Iris pigment epithelial cell (primary cell): ENCODE measurements around the gene TYMS.

Source experiments
- DNase-seq: peaks from one replicate; pipeline ENCODE4 v3.0.0-alpha.2; 2011; ENCODE audit warnings: low read depth

TYMS gene

DNA sequence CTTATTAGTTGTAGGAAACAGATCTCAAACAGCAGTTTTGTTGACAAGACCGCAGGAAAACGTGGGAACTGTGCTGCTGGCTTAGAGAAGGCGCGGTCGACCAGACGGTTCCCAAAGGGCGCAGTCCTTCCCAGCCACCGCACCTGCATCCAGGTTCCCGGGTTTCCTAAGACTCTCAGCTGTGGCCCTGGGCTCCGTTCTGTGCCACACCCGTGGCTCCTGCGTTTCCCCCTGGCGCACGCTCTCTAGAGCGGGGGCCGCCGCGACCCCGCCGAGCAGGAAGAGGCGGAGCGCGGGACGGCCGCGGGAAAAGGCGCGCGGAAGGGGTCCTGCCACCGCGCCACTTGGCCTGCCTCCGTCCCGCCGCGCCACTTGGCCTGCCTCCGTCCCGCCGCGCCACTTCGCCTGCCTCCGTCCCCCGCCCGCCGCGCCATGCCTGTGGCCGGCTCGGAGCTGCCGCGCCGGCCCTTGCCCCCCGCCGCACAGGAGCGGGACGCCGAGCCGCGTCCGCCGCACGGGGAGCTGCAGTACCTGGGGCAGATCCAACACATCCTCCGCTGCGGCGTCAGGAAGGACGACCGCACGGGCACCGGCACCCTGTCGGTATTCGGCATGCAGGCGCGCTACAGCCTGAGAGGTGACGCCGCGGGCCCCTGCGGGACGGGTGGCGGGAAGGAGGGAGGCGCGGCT lies at the start of gene TYMS:
Gene TYMS, plus strand, starts transcription at position 343 of the 690 bp plus-strand sequence. Its CDS starts 90 bp downstream, at position 433.
- peak; percentile 52 for DNase-seq

DNA sequence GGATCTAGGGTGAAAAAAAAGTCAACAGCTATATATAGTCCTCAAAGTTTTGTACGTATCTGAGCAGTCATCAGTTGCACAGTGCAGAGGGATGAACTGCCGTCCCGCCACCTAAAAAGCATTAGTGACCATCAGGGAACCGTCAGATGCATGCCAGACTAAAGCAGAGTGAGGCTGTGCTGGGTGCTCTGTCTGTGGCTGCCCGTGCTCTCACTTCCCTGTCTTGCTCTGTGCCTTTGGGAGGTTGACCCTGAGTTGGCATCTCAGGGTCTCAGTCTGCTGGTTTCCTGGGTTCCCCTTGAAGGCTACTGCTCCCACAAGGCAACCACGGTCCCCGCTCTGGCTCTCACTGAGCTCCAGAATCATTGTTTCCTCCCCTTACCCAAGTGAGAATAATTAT lies 49.5 kb upstream of the TYMS start:
- DNase-seq = no peak

DNA sequence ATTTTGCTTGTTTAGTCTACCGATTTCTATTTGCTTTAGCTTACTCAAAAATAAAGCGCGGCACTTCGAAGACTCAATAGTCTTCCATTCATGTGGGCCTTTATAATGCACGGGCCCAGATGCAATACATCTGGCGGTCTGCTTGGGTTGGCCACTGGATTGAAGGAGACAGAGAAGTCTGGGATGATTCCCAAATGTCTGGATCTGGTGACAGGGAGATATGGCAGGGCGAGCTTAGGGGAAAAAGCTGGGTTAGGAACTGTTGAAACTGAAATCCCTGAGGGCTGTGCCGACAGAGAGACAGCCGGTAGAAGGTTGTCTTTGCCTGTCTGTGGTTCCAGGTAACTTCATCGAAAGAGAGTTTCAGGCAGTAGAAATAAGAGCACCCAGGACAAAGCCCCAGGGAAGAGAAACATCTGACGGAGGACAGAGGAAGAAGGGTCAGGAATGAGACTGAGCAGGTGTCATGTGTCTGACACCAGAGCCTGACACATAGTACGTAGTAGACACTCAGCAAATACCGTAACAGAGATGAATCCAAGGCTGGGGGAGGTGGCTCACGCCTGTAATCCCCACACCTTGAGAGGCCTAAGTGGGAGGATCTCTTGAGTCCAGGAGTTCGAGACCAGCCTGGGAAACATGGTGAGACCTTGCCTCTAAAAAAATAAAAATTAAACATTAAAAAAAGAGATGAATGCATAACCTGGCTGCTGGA lies 47.1 kb upstream of the TYMS start:
- DNase-seq = no peak

DNA sequence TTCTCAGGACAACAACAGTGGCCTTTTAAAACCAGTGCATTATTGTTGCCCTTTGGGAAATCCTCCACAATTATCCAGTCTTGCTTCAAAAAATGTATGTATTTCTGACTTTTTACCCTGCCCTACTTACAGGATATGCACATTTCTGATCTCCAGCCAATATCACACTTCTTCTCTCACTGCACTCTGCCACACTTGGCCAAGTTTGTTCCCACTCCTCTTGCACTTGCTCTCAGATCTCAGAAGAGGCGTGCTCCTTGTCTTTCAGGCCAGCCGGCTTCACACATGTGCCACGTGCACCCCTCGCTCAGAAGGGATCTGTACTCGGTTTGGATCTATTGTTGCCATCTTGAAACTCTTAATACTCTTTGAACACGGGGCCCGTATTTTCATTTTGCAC lies 45.3 kb upstream of the TYMS start:
- no peak for DNase-seq

DNA sequence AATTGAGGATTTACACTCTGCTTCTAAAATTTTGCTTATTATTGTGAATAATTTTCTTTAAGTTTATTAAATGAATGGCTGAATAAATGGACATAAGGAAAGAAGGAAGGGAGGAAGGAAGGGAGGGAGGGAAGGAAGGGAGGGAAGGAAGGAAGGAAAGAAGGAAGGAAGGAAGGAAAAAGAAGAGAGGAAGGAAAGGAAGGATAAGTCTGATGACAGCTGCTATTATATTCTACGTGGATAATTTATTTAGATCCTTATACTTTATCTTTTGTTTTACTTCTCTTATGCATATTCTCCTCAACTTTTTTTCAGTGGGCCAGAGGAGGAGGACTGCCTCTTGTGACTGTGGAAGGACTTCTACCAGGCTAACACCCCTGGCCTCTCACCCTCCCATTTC lies 43.3 kb upstream of the TYMS start:
- DNase-seq = no peak

DNA sequence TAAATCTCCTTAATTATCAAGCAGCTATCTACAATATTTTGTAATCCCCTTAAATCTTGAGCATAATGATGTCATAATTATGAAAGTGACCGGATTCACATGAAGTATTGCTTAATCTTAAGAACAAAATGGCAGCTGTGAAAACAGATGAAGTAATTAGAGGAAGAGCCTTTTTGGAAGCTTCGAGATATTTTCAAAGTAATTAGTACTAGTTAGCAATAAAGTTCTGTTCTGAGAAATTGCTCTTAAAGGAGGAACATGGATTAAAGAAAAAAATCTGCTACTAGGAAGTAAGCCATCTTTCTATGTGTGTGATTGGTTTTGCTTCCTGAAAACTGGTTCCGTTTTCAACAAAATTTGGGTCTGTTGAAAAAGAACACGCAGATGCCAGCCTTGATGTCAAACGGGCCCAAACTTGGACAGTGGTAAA lies 42.3 kb upstream of the TYMS start:
- DNase-seq = no peak

DNA sequence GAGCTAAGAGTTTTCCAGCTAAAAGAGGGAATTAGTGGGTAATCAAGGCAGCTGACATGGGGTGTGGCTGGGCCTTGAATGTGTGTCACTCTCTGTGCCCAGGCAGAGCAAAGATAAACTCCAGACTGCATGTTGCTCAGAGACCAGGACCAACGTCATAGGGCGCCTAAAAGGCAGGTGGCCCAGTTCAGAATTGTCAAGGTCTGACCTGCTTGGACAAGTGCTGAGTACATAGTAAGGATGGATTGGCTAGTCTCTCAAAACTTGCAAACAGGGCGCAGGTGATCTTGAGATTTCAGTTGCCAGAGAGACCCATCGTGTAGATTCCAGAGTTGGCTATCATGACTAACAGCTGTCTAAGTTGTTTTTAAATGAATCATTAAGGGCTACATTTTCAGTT lies 41.7 kb upstream of the TYMS start:
- no peak for DNase-seq

DNA sequence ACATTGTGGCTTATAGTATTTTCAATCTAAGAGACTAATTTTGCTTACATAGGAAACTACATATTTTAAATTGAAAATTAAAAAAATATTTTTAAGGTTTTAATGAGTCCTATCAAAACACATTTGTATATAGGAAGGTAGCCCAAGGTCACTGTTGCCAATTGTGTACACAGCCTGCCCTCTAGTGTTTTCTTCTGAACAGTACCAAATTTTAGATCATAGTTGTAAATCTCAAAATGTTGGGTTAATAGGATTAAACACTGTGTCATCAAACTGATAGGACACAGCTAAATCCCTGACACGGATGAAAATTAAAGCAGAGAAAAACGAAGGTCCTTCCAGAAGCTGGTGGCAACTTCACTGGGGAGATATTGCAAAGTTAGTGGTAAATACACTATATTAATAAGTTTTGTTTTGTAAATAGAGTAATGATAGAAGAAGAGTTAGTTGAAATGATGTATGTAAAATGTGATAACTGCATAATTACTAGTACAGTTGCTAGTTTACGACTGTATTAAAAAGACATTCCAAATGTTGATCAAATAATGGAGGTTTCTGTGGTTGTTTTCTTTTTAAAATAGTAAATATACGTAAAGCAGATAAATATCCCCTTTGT lies 41.0 kb upstream of the TYMS start:
- DNase-seq = peak; percentile 62

DNA sequence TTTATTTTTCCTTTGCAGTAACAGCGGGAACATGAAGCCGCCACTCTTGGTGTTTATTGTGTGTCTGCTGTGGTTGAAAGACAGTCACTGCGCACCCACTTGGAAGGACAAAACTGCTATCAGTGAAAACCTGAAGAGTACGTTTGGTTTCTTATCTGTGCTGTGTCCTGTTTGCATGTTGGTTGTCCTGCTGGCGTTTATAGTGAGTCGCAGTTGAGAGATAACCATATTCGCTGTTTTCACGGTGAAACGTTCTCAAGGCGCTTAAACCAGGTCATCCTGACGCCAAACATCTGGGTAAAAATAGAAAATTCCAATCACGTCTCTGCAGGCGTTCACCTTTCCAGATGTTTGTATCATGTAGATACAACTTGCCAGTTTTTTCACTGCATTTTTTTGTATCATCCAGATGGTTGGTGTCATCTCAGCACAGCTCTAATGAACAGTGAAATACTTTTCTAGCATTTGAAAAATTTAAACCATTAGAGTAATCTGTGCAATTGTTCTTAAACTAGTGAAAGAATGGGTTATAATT lies 39.4 kb upstream of the TYMS start:
- DNase-seq = no peak

DNA sequence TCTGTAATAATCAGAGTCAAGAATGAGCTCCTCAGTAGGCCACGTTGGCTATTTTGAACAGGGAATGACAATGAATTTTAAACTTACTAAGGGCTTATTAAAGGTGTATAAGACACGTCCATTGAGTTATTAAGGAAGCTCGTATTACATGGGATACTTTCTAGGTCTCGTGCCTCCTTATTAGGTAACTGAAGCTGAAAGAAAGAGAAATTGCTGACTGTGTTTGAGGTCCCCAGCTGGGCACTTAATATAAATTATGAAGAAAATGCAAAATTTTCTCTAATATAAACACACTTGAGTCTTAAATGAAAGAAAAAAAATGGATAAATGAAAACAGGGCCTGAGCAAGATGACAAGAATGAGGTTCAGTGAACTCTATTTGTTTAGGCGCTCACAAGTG lies 38.8 kb upstream of the TYMS start:
- DNase-seq = no peak

DNA sequence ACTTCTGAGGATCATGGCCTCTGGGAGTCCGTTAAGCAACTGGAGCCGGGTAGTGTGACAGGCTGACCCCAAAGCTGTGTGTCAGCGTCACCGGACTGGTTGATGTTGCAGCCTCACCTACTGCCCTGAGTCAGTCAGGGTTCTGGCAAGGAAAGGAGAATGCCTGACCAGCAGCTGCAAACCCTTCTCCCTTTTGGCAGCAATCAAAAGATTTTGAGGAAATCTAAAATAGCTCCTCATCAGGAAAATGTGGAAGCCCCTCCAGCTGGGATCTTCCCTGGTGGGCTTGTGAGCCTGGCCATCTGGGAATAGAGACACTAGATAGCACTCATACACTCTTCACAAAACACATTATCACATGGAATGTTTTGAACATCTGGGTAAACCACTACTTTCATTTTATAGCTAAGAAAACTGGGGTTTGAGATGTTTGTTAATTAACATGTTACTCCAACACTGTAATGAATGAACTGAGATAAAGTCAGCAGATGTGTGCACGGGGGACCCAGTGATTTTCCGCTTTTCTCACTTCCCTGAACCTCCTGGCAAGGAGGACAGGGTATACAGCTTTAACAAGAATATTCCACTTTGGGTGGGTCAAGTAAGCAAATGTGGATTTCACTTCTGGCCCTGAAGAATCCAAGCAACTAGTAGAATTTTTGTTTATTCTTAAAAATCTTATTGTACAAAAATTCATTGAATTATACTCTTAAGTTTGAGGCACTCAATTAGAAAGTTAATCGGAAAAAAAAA lies 36.0 kb upstream of the TYMS start:
- peak; percentile 42 for DNase-seq

DNA sequence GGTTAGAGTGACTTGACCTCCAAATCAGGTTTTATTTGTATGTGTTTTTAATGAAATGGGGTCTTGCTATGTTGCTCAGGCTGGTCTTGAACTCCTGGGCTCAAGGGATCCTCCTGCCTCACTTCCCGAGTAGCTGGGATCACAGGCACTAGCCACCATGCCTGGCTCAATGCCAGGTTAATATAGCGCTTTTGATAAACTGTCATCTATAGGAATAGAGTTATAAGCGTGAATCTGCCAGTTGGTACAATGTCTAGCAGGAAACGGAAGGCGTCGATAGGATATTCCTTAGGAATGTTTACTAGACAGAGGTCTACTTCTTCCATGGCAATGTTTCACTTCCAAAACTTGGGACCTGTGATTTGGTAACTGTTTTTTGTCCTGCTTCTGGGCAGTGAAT lies 35.2 kb upstream of the TYMS start:
- no peak for DNase-seq

DNA sequence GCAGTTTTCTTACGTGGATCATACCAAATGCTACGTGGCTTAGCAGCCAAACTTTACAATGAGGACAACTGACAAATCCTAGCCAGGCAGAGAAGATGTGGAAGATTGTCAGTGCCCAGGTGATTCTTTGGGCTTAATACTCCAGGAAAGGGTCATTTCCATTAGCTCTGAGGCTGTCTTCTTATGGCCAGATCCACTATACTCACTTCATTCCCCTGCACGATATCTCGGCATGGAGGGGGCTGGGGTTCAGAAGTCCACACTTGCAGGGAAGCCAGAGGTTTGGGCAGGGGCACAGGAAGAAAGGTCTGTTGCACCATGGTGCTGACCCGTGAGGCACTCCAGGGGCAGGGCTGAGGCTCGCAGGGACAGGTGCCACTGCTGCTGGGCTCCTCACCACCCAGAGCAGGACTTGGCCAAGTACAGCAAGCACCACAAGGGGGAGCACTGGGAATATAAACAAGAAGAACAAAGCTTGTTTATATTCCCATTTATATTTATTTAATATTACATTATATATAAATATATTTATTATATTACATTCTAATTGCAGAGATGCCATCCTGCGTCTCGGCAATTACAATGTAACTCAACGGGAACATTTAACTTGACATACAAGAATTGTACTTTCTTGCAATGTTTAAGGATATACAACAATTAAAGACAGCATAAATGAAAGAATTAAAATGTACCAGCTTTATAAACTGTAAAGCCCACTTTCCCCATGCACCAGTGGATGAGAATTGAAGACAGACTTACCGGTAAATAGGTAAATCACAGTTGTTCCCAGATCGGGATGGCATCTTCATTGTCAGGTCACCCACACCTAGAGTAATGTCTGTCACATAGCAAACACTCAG lies 33.5 kb upstream of the TYMS start:
- DNase-seq = peak; percentile 82

DNA sequence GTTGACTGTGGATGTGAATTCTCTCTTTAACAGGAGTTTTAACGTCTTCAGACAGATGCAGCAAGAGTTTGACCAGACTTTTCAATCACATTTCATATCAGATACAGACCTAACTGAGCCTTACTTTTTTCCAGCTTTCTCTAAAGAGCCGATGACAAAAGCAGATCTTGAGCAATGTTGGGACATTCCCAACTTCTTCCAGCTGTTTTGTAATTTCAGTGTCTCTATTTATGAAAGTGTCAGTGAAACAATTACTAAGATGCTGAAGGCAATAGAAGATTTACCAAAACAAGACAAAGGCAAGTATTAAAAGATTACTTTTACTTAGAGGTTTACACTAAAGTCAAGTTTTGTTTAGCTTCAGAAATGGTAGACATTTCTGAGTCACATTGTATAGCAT lies 30.2 kb upstream of the TYMS start:
- DNase-seq = no peak

DNA sequence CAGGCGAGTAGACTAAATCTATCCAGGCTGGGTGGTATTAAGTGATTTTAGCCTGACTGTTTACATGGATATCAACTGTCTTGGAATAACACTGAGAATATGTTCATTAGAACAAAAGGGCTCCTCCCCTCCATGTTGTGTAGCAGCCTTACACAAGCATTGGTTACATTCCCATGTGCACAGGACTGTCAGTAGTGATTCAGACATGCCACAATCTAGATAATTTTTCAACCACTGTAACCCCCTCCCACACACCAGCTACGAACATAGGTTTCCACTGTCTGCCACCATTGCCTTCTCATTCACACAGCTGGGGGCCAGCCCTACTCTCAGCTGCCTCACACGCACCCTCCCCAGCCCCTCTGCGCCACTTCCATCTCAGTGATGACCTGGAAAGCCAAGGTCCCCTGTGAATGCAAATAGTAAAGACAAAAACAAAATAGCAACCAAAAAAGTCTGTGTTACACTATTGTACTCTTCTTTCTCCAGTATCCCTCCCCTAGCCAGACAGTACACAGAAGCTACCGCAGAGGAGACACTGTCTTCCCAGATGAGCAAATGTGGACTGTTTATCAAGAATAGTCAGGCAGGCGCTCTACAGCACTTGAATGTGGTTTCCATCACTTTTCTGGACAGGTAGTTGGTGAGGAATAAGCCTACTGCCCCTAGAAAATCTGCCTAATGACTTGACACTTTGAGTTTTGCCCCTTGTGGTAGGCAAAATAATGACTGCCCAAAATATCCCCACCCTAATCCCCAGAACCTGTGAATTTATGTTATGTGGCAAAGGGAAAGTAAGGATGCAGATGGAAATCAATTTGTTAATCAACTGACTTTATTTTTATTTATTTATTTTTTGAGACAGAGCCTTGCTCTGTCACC lies 27.9 kb upstream of the TYMS start:
- no peak for DNase-seq

DNA sequence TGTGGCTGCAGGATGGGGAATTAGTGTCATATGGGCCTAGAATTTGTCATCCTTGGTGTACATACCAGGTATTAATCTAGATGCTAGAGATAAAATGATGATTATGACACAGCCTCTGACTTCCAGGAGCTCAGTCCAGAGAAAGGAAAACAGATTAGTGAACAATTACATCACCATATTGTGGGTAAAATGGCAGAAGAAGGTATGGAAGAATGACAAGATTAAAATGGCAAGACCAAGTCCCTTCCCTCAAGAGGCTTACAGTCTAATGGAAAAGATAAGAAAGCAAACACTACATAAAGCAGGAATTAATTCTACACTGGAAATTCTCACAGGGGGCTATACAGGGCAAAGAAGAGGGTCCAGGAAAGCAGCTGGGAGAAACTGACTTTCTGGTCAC lies 25.9 kb upstream of the TYMS start:
- DNase-seq = no peak

DNA sequence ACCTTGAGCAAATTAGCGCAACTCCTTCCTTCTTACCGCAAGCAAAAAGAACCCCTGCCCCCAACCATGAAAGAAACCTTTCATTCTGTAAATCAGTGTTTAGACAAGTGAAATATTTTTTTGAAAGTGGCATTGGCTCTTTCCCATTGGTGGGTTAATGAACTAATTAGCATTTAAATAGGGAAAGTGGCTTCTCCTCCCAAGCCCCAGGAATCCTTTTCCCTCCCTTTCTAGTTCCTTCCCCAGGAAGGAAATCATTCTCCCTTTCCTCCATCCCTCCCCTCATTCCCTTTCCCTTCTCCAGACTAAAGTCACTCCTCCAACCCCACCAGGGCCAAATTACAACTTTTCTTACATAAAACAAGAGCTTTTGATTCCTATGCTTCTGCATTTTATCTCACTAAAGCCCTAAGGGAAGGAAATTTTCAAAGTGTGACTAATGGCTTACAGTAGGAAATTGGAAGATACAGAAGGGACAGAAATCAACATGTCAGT lies 22.9 kb upstream of the TYMS start:
- no peak for DNase-seq

DNA sequence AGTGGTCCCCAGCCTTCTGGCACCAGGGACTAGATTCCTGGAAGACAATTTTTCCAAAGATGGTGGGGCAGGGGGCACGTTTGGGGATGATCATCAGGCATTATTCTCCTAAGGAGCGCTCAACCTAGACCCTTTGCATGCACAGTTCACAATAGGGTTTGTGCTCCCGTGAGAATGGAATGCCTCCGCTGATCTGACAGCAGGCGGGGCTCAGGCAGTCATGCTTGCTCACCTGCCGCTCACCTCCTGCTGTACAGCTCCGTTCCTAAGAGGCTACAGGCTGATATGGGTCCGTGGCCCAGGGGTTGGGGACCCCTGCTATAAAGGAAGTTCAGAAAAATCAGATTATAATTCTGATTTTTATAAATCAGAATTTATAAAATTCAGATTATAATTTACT lies 22.3 kb upstream of the TYMS start:
- DNase-seq = no peak

DNA sequence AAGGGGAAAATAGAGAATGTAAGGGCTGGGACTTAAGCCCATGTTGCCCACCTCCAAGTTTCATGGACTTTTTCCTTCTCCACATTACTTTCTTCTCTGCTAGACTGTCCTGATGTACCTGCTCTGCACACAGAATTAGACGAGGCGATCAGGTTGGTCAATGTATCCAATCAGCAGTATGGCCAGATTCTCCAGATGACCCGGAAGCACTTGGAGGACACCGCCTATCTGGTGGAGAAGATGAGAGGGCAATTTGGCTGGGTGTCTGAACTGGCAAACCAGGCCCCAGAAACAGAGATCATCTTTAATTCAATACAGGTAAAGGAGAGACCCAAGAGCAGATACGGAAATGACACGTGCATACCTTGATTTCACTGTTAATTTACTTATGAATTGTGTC lies 16.2 kb upstream of the TYMS start:
- no peak for DNase-seq

DNA sequence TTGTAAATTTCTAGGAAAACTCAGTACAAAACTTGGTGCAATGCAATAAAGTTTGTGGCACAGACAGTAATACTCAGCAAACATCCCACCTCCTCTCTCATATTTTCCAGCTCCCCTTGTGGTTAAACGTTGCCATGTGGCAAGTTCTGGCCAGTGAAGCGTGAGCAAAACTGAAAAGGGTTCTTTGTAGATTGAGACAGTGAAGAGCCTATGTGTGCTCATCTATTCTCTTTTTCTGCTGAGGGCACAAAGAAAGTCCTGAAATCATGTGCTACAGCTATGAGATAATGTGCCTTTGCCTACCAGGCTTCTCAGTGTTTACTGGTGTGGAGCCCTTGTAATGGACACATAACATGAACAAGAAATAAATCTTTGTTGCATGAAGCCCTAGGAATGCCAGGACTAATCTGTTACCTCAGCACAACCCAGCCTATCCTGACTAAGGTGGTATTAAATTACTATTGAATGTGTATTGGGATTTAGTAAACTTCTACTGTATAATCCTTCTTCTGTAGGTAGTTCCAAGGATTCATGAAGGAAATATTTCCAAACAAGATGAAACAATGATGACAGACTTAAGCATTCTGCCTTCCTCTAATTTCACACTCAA lies 13.0 kb upstream of the TYMS start:
- DNase-seq = no peak
